ENCODE data around the gene ARID3A. TPM values are rescaled to one million over a fixed set of nuclear protein-coding genes. Genes with fewer than 3 reads are reported as not detected.

ARID3A gene
- total and polyA plus RNA-seq, 2 of the 13 experiments (the other 11 are each of a cell fraction or from before 2014, with no cell fraction given), result 71.3 to 77.9 TPM

GRCh38 chr19:984165-984967 lies 58.5 kb downstream of the ARID3A start, which contains the start of gene WDR18 (continued):
- TF ChIP-seq ZNF318 (CRISPR knock-in tag; IDR thresholded peaks at IDR 0.05) (no peak), ZNF468 (CRISPR knock-in tag; IDR thresholded peaks at IDR 0.05) (no peak), ZBTB8A (CRISPR knock-in tag; IDR thresholded peaks at IDR 0.05; ENCODE audit: borderline replicate concordance, low read depth) (no peak), HOXA5 (CRISPR knock-in tag; IDR thresholded peaks at IDR 0.05) (0 out of 2 replicates have a peak, but pooled peaks have one; percentile 44), GATAD2A (CRISPR knock-in tag; IDR thresholded peaks at IDR 0.05) (no peak), MTA3 (CRISPR knock-in tag; IDR thresholded peaks at IDR 0.05) (no peak), PHF20 (CRISPR knock-in tag; IDR thresholded peaks at IDR 0.05) (peak; percentile 86), CCAR2 (optimal IDR thresholded peaks at IDR 0.05; ENCODE audit: low read depth, low read length) (no peak), ZNF264 (CRISPR knock-in tag; IDR thresholded peaks at IDR 0.05) (no peak), MXD4 (CRISPR knock-in tag; IDR thresholded peaks at IDR 0.05) (peak; percentile 76; the same call in 1 of the 2 replicates), PITX1 (CRISPR knock-in tag; IDR thresholded peaks at IDR 0.05) (peak; percentile 32; the same call in 1 of the 2 replicates), ELF1 (CRISPR knock-in tag; IDR thresholded peaks at IDR 0.05) (peak; percentile 53), RBFOX2 (IDR thresholded peaks at IDR 0.05; ENCODE audit: low read depth, low read length) (peak; percentile 96), MED8 (CRISPR knock-in tag; IDR thresholded peaks at IDR 0.05; ENCODE audit: insufficient replicate concordance) (no peak), SPEN (CRISPR knock-in tag; IDR thresholded peaks at IDR 0.05; ENCODE audit: low read depth) (peak; percentile 93), HNF4G (IDR thresholded peaks at IDR 0.05; ENCODE audit: borderline replicate concordance, low read depth, low read length) (no peak), HNF4G (CRISPR knock-in tag; IDR thresholded peaks at IDR 0.05; ENCODE audit: borderline replicate concordance, low read depth) (no peak)
- TF ChIP-seq, protein P1, sequence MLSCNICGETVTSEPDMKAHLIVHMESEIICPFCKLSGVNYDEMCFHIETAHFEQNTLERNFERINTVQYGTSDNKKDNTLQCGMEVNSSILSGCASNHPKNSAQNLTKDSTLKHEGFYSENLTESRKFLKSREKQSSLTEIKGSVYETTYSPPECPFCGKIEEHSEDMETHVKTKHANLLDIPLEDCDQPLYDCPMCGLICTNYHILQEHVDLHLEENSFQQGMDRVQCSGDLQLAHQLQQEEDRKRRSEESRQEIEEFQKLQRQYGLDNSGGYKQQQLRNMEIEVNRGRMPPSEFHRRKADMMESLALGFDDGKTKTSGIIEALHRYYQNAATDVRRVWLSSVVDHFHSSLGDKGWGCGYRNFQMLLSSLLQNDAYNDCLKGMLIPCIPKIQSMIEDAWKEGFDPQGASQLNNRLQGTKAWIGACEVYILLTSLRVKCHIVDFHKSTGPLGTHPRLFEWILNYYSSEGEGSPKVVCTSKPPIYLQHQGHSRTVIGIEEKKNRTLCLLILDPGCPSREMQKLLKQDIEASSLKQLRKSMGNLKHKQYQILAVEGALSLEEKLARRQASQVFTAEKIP (CRISPR knock-in tag; IDR thresholded peaks at IDR 0.05; ENCODE audit: borderline replicate concordance), result no peak

Data from HepG2 (cell line).